T-helper 2 cell treated with Interferon-gamma antibody and Interleukin-4, amounts not matched to agents 5 μg/mL and 100 μg/mL, for 36 hours (primary cell): ENCODE measurements around the gene P2RY14.

Experiments used
- DNase-seq: peaks from one replicate; pipeline ENCODE4 v3.0.0; 2021; ENCODE audit warnings: low spot score
- H3K27ac Mint-ChIP-seq: one replicate; pipeline ENCODE4 v1.8.0; 2021; ENCODE audit warnings: mild to moderate bottlenecking, mixed read lengths
- H3K27me3 Mint-ChIP-seq: one replicate; pipeline ENCODE4 v1.8.0; 2021; ENCODE audit warnings: low read depth, mixed read lengths
- H3K36me3 Mint-ChIP-seq: one replicate; pipeline ENCODE4 v1.8.0; 2021; ENCODE audit warnings: low read depth, mixed read lengths
- H3K4me1 Mint-ChIP-seq: one replicate; pipeline ENCODE4 v1.8.0; 2021; ENCODE audit warnings: low read depth, mixed read lengths
- H3K4me3 Mint-ChIP-seq: one replicate; pipeline ENCODE4 v1.8.0; 2022; ENCODE audit warnings: mild to moderate bottlenecking, moderate library complexity, mixed read lengths
- H3K9me3 Mint-ChIP-seq: one replicate; pipeline ENCODE4 v1.8.0; 2021; ENCODE audit warnings: mixed read lengths

P2RY14 gene

GRCh38 chr3:151278230-151278629 is at the start of gene P2RY14:
Gene P2RY14, minus strand, starts transcription at chr3:151278542. Its CDS starts 64,226 bp downstream, at chr3:151214316.
- no peak for DNase-seq
- no peaks in the 10 kb centered on the region for H3K9me3 Mint-ChIP-seq
- no peaks in the 10 kb centered on the region for H3K27me3 Mint-ChIP-seq
- H3K4me1 Mint-ChIP-seq: peaks cover 64% of the 10 kb centered on the region
- peak within 1 kb of the TSS; percentile 67 for H3K27ac Mint-ChIP-seq
- no peaks in the 10 kb centered on the region for H3K36me3 Mint-ChIP-seq
- H3K4me3 Mint-ChIP-seq: peak within 1 kb of the TSS; percentile 61

- peaks cover 4% of the 10 kb centered on the region for H3K27me3 Mint-ChIP-seq
- no peak overlapping the region for H3K27ac Mint-ChIP-seq
- no peak for DNase-seq
- H3K9me3 Mint-ChIP-seq: no peaks in the 10 kb centered on the region
- no peaks in the 10 kb centered on the region for H3K36me3 Mint-ChIP-seq
- H3K4me3 Mint-ChIP-seq: no peak overlapping the region
- peaks cover 14% of the 10 kb centered on the region for H3K4me1 Mint-ChIP-seq
These were observed 49.3 kb upstream of the P2RY14 start for GRCh38 chr3:151327571-151328198.

GRCh38 chr3:151322511-151322910 is 44.2 kb upstream of the P2RY14 start:
- Mint-ChIP-seq H3K4me1 (peaks cover 27% of the 10 kb centered on the region), H3K9me3 (no peaks in the 10 kb centered on the region), H3K27me3 (no peaks in the 10 kb centered on the region), H3K27ac (no peak overlapping the region), H3K4me3 (no peak overlapping the region), H3K36me3 (no peaks in the 10 kb centered on the region)
- DNase-seq: no peak

- no peak for DNase-seq
- no peak overlapping the region for H3K27ac Mint-ChIP-seq
- H3K9me3 Mint-ChIP-seq: no peaks in the 10 kb centered on the region
- no peak overlapping the region for H3K4me3 Mint-ChIP-seq
- no peaks in the 10 kb centered on the region for H3K36me3 Mint-ChIP-seq
- peaks cover 27% of the 10 kb centered on the region for H3K4me1 Mint-ChIP-seq
- H3K27me3 Mint-ChIP-seq: no peaks in the 10 kb centered on the region
These were observed 43.2 kb upstream of the P2RY14 start for GRCh38 chr3:151321526-151321925.

- no peaks in the 10 kb centered on the region for H3K36me3 Mint-ChIP-seq
- H3K9me3 Mint-ChIP-seq: no peaks in the 10 kb centered on the region
- peaks cover 39% of the 10 kb centered on the region for H3K4me1 Mint-ChIP-seq
- no peaks in the 10 kb centered on the region for H3K27me3 Mint-ChIP-seq
- no peak for DNase-seq
- H3K27ac Mint-ChIP-seq: no peak overlapping the region
- H3K4me3 Mint-ChIP-seq: no peak overlapping the region
These were observed 41.8 kb upstream of the P2RY14 start for GRCh38 chr3:151320131-151320530.

- H3K9me3 Mint-ChIP-seq: no peaks in the 10 kb centered on the region
- no peak overlapping the region for H3K4me3 Mint-ChIP-seq
- H3K27me3 Mint-ChIP-seq: no peaks in the 10 kb centered on the region
- H3K36me3 Mint-ChIP-seq: no peaks in the 10 kb centered on the region
- peaks cover 42% of the 10 kb centered on the region for H3K4me1 Mint-ChIP-seq
- no peak overlapping the region for H3K27ac Mint-ChIP-seq
- no peak for DNase-seq
These were observed 41.3 kb upstream of the P2RY14 start for GRCh38 chr3:151319628-151320027.

GRCh38 chr3:151318991-151319390 is 40.6 kb upstream of the P2RY14 start:
- H3K4me1 Mint-ChIP-seq: peaks cover 40% of the 10 kb centered on the region
- no peaks in the 10 kb centered on the region for H3K9me3 Mint-ChIP-seq
- DNase-seq: no peak
- H3K27ac Mint-ChIP-seq: no peak overlapping the region
- no peak overlapping the region for H3K4me3 Mint-ChIP-seq
- H3K27me3 Mint-ChIP-seq: no peaks in the 10 kb centered on the region
- no peaks in the 10 kb centered on the region for H3K36me3 Mint-ChIP-seq

- no peaks in the 10 kb centered on the region for H3K36me3 Mint-ChIP-seq
- no peak overlapping the region for H3K4me3 Mint-ChIP-seq
- DNase-seq: no peak
- H3K27me3 Mint-ChIP-seq: no peaks in the 10 kb centered on the region
- no peak overlapping the region for H3K27ac Mint-ChIP-seq
- H3K9me3 Mint-ChIP-seq: no peaks in the 10 kb centered on the region
- peaks cover 40% of the 10 kb centered on the region for H3K4me1 Mint-ChIP-seq
These were observed 40.0 kb upstream of the P2RY14 start for GRCh38 chr3:151318313-151318712.

- peak; percentile 61 for DNase-seq
These were observed 38.1 kb upstream of the P2RY14 start, which contains the start of gene GPR87 for GRCh38 chr3:151316267-151316991. Gene GPR87, minus strand, starts transcription at chr3:151316820. Its CDS starts 16,720 bp downstream, at chr3:151300100.

GRCh38 chr3:151315846-151316245 is 37.5 kb upstream of the P2RY14 start:
- Mint-ChIP-seq H3K36me3 (no peaks in the 10 kb centered on the region), H3K27me3 (no peaks in the 10 kb centered on the region), H3K4me1 (peaks cover 33% of the 10 kb centered on the region), H3K4me3 (peak overlapping the region; percentile 7), H3K9me3 (no peaks in the 10 kb centered on the region), H3K27ac (no peak overlapping the region)
- DNase-seq: no peak

More at GRCh38 chr3:151316267-151316991, 38.1 kb upstream of the P2RY14 start, which contains the start of gene GPR87:
- no peaks in the 10 kb centered on the region for H3K9me3 Mint-ChIP-seq
- H3K27ac Mint-ChIP-seq: peak within 1 kb of the TSS; percentile 37
- peaks cover 36% of the 10 kb centered on the region for H3K4me1 Mint-ChIP-seq
- no peaks in the 10 kb centered on the region for H3K27me3 Mint-ChIP-seq
- peak within 1 kb of the TSS; percentile 7 for H3K4me3 Mint-ChIP-seq
- H3K36me3 Mint-ChIP-seq: no peaks in the 10 kb centered on the region

- Mint-ChIP-seq H3K27me3 (no peaks in the 10 kb centered on the region), H3K4me3 (no peak overlapping the region), H3K9me3 (no peaks in the 10 kb centered on the region), H3K27ac (no peak overlapping the region), H3K36me3 (no peaks in the 10 kb centered on the region), H3K4me1 (peaks cover 28% of the 10 kb centered on the region)
- DNase-seq: no peak
These were observed 36.8 kb upstream of the P2RY14 start for GRCh38 chr3:151315136-151315535.

GRCh38 chr3:151314593-151314992 is 36.3 kb upstream of the P2RY14 start:
- Mint-ChIP-seq H3K27ac (no peak overlapping the region), H3K9me3 (no peaks in the 10 kb centered on the region), H3K4me3 (no peak overlapping the region), H3K4me1 (peaks cover 22% of the 10 kb centered on the region), H3K36me3 (no peaks in the 10 kb centered on the region), H3K27me3 (no peaks in the 10 kb centered on the region)
- DNase-seq: no peak

GRCh38 chr3:151314137-151314536 is 35.8 kb upstream of the P2RY14 start:
- DNase-seq: no peak

GRCh38 chr3:151312972-151313371 is 34.6 kb upstream of the P2RY14 start:
- H3K9me3 Mint-ChIP-seq: no peaks in the 10 kb centered on the region
- no peak for DNase-seq
- H3K4me3 Mint-ChIP-seq: no peak overlapping the region
- peaks cover 28% of the 10 kb centered on the region for H3K4me1 Mint-ChIP-seq
- H3K27ac Mint-ChIP-seq: no peak overlapping the region
- H3K27me3 Mint-ChIP-seq: no peaks in the 10 kb centered on the region
- no peaks in the 10 kb centered on the region for H3K36me3 Mint-ChIP-seq

More at GRCh38 chr3:151314137-151314536, 35.8 kb upstream of the P2RY14 start:
- Mint-ChIP-seq H3K36me3 (no peaks in the 10 kb centered on the region), H3K27me3 (no peaks in the 10 kb centered on the region), H3K27ac (no peak overlapping the region), H3K4me1 (peaks cover 24% of the 10 kb centered on the region), H3K4me3 (no peak overlapping the region), H3K9me3 (no peaks in the 10 kb centered on the region)
